HEK293 (cell line): ENCODE measurements around the gene GRAMD4.
A peak's percentile ranks its signal among the peaks of the same experiment; 100 is the strongest.

Experiments
- CTCF ChIA-PET: fragments of 350-600 bp; formaldehyde crosslinking; extraction: SDS; loops from one replicate; lab custom pipeline; 2021; ENCODE audit warnings: antibody characterized with exemption; lab: Yijun Ruan, JAX
- POLR2A ChIA-PET: fragments of 300-600 bp; formaldehyde crosslinking; extraction: SDS; loops from one replicate; lab custom pipeline; 2020; ENCODE audit warnings: antibody characterized with exemption, inconsistent platforms; lab: Yijun Ruan, JAX
- H3K27ac ChIP-seq: fragments of 200-500 bp; sonication (Bioruptor generic); 2 replicates; pipeline ENCODE4 v1.5.1; 2014; ENCODE audit warnings: low read depth, low read length, control low read depth, inconsistent platforms; ENCODE audit errors: extremely low read depth
- H3K36me3 ChIP-seq, 2 experiments: fragments of 200-500 bp in 1 of 2; sonication (Bioruptor generic) in 1 of 2; 1 replicate in 1 of 2; 2 replicates in 1 of 2; pipeline ENCODE4 v1.5.1; 2014 to 2017; ENCODE audit warnings: inconsistent platforms in 2 of 2, low read length in 2 of 2; ENCODE audit not compliant: control insufficient read depth in 2 of 2, insufficient read depth in 1 of 2
- H3K4me1 ChIP-seq: fragments of 200-500 bp; sonication (Bioruptor generic); 2 replicates; pipeline ENCODE4 v1.5.1; 2014; ENCODE audit warnings: mild to moderate bottlenecking, low read length, inconsistent platforms; ENCODE audit not compliant: control insufficient read depth, insufficient read depth
- H3K4me3 ChIP-seq: 2 replicates; pipeline ENCODE4 v1.5.1; 2011; ENCODE audit warnings: low read depth, mild to moderate bottlenecking, control low read depth, low read length, moderate library complexity
- H3K9me3 ChIP-seq: fragments of 200-500 bp; sonication (Bioruptor generic); 2 replicates; pipeline ENCODE4 v1.5.1; 2014; ENCODE audit warnings: low read depth, low read length, inconsistent platforms; ENCODE audit not compliant: control insufficient read depth, insufficient read depth
- KLF10 ChIP-seq: fragments of 450-650 bp; IDR thresholded peaks from 2 replicates; pipeline ENCODE4 v1.5.1; 2018; ENCODE audit warnings: missing biosample characterization, mild to moderate bottlenecking, missing genetic modification characterization
- MEIS1 ChIP-seq: sonication (generic); formaldehyde crosslinking; IDR thresholded peaks from 2 replicates; pipeline ENCODE4 v1.8.1; 2022; ENCODE audit warnings: missing genetic modification reagents, mild to moderate bottlenecking, borderline replicate concordance
- OSR2 ChIP-seq: fragments of 450-650 bp; formaldehyde crosslinking; IDR thresholded peaks from 2 replicates; pipeline ENCODE4 v1.5.1; 2016; ENCODE audit warnings: missing biosample characterization, missing genetic modification characterization
- ZFP3 ChIP-seq: fragments of 450-650 bp; formaldehyde crosslinking; IDR thresholded peaks from 2 replicates; pipeline ENCODE4 v1.5.1; 2016; ENCODE audit warnings: low read depth, missing biosample characterization, missing genetic modification characterization
- ZNF155 ChIP-seq: fragments of 450-650 bp; formaldehyde crosslinking; IDR thresholded peaks from 2 replicates; pipeline ENCODE4 v1.5.1; 2016; ENCODE audit warnings: missing biosample characterization, missing genetic modification characterization
- ZNF169 ChIP-seq: fragments of 450-650 bp; formaldehyde crosslinking; IDR thresholded peaks from 2 replicates; pipeline ENCODE4 v1.5.1; 2016; ENCODE audit warnings: missing biosample characterization, missing genetic modification characterization
- ZNF341 ChIP-seq: fragments of 450-650 bp; formaldehyde crosslinking; IDR thresholded peaks from 2 replicates; pipeline ENCODE4; 2016; ENCODE audit warnings: low read depth, missing biosample characterization, missing genetic modification characterization
- ZNF473 ChIP-seq: fragments of 450-650 bp; formaldehyde crosslinking; IDR thresholded peaks from 2 replicates; pipeline ENCODE4 v1.5.1; 2017; ENCODE audit warnings: missing biosample characterization, missing genetic modification characterization
- ZNF514 ChIP-seq: fragments of 450-650 bp; formaldehyde crosslinking; IDR thresholded peaks from 2 replicates; pipeline ENCODE4 v1.5.1; 2016; ENCODE audit warnings: missing biosample characterization, missing genetic modification characterization
- ZNF561 ChIP-seq: fragments of 450-650 bp; IDR thresholded peaks from 2 replicates; pipeline ENCODE4 v1.5.1; 2018; ENCODE audit warnings: missing biosample characterization, missing genetic modification characterization, borderline replicate concordance
- ZNF747 ChIP-seq: fragments of 450-650 bp; formaldehyde crosslinking; IDR thresholded peaks from 2 replicates; pipeline ENCODE4 v1.5.1; 2016; ENCODE audit warnings: missing biosample characterization, missing genetic modification characterization
- ZNF792 ChIP-seq: fragments of 450-650 bp; formaldehyde crosslinking; IDR thresholded peaks from 2 replicates; pipeline ENCODE4 v1.5.1; 2016; ENCODE audit warnings: missing biosample characterization, missing genetic modification characterization
- ZNF837 ChIP-seq: fragments of 450-650 bp; formaldehyde crosslinking; IDR thresholded peaks from 2 replicates; pipeline ENCODE4 v1.5.1; 2016; ENCODE audit warnings: missing biosample characterization, missing genetic modification characterization
- ZNF843 ChIP-seq: fragments of 450-650 bp; formaldehyde crosslinking; IDR thresholded peaks from 2 replicates; pipeline ENCODE4 v1.5.1; 2016; ENCODE audit warnings: missing biosample characterization, missing genetic modification characterization
- TF ChIP-seq, protein P1 (sequence below): fragments of 450-650 bp; formaldehyde crosslinking; IDR thresholded peaks from 2 replicates; pipeline ENCODE4 v1.5.1; 2016; ENCODE audit warnings: missing biosample characterization, missing genetic modification characterization
- TF ChIP-seq, protein P2 (sequence below): fragments of 450-650 bp; formaldehyde crosslinking; IDR thresholded peaks from 2 replicates; pipeline ENCODE4 v1.5.1; 2016; ENCODE audit warnings: missing biosample characterization, missing genetic modification characterization
- TF ChIP-seq, protein P3 (sequence below): fragments of 450-650 bp; formaldehyde crosslinking; IDR thresholded peaks from 2 replicates; pipeline ENCODE4 v1.5.1; 2017; ENCODE audit warnings: missing biosample characterization, mild to moderate bottlenecking, missing genetic modification characterization, moderate library complexity
- TF ChIP-seq, protein P4 (sequence below): fragments of 450-650 bp; formaldehyde crosslinking; conservative IDR thresholded peaks from 2 replicates; pipeline ENCODE4 v1.5.1; 2016; ENCODE audit warnings: low read depth, missing biosample characterization, missing genetic modification characterization

GRAMD4 gene

DNA sequence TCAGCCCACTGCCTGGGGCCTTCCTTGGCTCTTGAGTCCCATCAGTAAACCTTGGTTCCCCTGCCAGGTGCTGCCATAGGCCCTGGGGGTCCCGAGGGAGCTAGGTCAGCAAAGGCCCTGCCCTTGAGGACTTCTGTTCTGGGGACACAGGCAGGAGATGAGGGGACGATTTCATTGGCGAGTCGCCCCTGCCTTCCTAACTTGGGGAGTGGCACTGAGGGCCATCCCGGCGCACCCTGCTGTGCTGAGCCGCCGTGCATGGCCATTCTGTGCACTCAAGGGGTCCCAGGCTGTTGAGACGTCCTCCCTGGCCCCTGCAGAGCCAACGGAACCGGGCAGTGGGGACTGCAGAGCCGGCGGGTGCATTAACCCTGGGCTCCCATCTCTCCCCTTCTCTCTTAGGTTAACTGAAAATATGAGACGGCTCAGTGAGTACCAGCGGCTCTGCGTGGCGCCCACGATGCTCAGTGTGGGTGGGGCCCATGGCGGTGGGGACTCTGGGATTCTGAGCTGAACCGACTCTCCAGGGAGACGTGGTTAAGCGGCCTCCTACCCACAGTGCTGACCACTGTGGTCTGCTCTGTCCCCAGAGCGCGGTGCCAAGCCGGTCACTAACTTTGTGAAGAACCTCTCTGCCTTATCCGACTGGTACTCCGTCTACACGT, 43.4 kb downstream of the GRAMD4 start:
- Histone ChIP-seq H3K4me1 (peaks cover 2% of the 10 kb centered on the region; the same call in 1 of the 2 replicates), H3K4me3 (no peak overlapping the region), H3K27ac (no peak overlapping the region), H3K36me3 (peaks cover 0 to 45% of the 10 kb centered on the region in 2 experiments; a peak in 1 of 3 replicates), H3K9me3 (no peaks in the 10 kb centered on the region)
- POLR2A ChIA-PET: no interaction called here
- TF ChIP-seq, protein P1, sequence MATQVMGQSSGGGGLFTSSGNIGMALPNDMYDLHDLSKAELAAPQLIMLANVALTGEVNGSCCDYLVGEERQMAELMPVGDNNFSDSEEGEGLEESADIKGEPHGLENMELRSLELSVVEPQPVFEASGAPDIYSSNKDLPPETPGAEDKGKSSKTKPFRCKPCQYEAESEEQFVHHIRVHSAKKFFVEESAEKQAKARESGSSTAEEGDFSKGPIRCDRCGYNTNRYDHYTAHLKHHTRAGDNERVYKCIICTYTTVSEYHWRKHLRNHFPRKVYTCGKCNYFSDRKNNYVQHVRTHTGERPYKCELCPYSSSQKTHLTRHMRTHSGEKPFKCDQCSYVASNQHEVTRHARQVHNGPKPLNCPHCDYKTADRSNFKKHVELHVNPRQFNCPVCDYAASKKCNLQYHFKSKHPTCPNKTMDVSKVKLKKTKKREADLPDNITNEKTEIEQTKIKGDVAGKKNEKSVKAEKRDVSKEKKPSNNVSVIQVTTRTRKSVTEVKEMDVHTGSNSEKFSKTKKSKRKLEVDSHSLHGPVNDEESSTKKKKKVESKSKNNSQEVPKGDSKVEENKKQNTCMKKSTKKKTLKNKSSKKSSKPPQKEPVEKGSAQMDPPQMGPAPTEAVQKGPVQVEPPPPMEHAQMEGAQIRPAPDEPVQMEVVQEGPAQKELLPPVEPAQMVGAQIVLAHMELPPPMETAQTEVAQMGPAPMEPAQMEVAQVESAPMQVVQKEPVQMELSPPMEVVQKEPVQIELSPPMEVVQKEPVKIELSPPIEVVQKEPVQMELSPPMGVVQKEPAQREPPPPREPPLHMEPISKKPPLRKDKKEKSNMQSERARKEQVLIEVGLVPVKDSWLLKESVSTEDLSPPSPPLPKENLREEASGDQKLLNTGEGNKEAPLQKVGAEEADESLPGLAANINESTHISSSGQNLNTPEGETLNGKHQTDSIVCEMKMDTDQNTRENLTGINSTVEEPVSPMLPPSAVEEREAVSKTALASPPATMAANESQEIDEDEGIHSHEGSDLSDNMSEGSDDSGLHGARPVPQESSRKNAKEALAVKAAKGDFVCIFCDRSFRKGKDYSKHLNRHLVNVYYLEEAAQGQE (tag by site-specific recombination): no peak
- TF ChIP-seq ZNF341 (tag by site-specific recombination): 0 out of 2 replicates have a peak, but pooled peaks have one; percentile 20
- CTCF ChIA-PET: no interaction called here

DNA sequence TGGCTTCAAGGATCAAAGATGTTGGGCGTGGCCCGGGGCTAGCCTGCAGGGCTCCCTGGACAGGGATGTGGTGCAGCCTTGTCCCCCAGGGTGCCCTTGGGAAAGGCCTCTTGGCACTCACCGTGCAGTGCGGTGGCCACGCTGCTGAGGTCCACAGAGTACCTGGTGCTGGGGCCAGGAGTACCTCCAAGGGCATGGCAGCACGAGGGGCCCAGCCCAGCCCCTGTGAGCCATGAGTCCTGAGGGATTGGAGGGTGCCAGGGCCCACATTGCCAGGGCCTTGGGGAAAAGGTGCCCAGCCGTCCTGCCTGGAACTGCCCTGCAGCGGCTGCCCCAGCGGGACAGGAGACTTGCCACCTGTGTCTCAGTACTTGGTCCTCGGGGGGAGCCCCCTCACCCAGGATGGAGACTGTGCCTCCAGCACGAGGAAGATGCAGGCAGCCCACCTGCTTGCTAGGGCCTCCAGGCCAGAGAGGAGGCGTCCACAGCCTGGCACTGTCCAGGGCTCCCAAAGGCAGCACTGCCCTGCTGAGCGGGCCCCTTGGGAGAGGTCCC, 44.2 kb downstream of the GRAMD4 start:
- TF ChIP-seq, protein P2, sequence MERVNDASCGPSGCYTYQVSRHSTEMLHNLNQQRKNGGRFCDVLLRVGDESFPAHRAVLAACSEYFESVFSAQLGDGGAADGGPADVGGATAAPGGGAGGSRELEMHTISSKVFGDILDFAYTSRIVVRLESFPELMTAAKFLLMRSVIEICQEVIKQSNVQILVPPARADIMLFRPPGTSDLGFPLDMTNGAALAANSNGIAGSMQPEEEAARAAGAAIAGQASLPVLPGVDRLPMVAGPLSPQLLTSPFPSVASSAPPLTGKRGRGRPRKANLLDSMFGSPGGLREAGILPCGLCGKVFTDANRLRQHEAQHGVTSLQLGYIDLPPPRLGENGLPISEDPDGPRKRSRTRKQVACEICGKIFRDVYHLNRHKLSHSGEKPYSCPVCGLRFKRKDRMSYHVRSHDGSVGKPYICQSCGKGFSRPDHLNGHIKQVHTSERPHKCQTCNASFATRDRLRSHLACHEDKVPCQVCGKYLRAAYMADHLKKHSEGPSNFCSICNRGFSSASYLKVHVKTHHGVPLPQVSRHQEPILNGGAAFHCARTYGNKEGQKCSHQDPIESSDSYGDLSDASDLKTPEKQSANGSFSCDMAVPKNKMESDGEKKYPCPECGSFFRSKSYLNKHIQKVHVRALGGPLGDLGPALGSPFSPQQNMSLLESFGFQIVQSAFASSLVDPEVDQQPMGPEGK: no peak
- TF ChIP-seq ZNF747 (no peak), ZNF155 (tag by site-specific recombination) (no peak), ZNF837 (no peak), KLF10 (tag by site-specific recombination) (no peak), MEIS1 (CRISPR knock-in tag) (no peak), ZNF792 (tag by site-specific recombination) (no peak)
- TF ChIP-seq, protein P3, sequence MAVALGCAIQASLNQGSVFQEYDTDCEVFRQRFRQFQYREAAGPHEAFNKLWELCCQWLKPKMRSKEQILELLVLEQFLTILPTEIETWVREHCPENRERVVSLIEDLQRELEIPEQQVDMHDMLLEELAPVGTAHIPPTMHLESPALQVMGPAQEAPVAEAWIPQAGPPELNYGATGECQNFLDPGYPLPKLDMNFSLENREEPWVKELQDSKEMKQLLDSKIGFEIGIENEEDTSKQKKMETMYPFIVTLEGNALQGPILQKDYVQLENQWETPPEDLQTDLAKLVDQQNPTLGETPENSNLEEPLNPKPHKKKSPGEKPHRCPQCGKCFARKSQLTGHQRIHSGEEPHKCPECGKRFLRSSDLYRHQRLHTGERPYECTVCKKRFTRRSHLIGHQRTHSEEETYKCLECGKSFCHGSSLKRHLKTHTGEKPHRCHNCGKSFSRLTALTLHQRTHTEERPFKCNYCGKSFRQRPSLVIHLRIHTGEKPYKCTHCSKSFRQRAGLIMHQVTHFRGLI (tag by site-specific recombination): no peak
- no peaks in the 10 kb centered on the region for H3K9me3 ChIP-seq
- POLR2A ChIA-PET: no interaction called here
- peaks cover 0 to 51% of the 10 kb centered on the region in 2 experiments; a peak in 1 of 3 replicates for H3K36me3 ChIP-seq
- no peak overlapping the region for H3K4me3 ChIP-seq
- CTCF ChIA-PET: no interaction called here
- H3K4me1 ChIP-seq: peaks cover 2% of the 10 kb centered on the region; the same call in 1 of the 2 replicates
- H3K27ac ChIP-seq: no peak overlapping the region

DNA sequence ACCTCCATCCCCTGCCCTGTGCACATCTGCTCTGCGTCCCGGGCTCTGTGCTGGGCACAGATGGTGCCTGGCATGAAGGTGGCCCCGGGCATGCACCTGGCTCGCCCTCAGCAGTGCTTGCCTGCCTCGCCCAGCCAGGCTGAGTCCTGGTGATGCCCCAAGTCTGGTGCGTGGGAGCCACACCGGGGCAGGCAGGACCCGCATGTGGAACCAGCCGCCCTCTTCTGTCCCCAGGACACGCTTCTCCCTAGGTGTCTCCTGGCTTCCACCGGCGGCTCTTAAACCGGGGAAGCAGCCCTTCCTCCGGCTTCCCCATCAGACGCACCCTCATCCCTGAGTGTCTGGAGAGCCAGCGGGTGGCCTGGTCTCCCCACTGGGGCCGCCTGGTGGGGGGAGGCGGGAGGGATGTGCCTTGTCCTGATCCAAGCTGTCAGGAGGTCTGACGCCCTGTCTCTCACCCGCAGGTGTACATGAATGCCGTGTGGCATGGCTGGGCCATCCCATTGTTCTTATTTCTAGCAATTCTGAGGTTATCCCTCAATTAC, 45.0 kb downstream of the GRAMD4 start:
- Histone ChIP-seq H3K4me1 (peaks cover 2% of the 10 kb centered on the region; the same call in 1 of the 2 replicates), H3K36me3 (peaks cover 0 to 55% of the 10 kb centered on the region in 2 experiments; a peak in 1 of 3 replicates), H3K4me3 (no peak overlapping the region), H3K9me3 (no peaks in the 10 kb centered on the region), H3K27ac (no peak overlapping the region)
- ChIA-PET CTCF (no interaction called here), POLR2A (no interaction called here)
- TF ChIP-seq ZNF169 (tag by site-specific recombination) (no peak), ZNF561 (tag by site-specific recombination) (no peak), ZNF843 (no peak), ZNF514 (tag by site-specific recombination) (no peak), ZNF473 (no peak), OSR2 (tag by site-specific recombination) (no peak), ZFP3 (tag by site-specific recombination) (no peak)
- TF ChIP-seq, protein P4, sequence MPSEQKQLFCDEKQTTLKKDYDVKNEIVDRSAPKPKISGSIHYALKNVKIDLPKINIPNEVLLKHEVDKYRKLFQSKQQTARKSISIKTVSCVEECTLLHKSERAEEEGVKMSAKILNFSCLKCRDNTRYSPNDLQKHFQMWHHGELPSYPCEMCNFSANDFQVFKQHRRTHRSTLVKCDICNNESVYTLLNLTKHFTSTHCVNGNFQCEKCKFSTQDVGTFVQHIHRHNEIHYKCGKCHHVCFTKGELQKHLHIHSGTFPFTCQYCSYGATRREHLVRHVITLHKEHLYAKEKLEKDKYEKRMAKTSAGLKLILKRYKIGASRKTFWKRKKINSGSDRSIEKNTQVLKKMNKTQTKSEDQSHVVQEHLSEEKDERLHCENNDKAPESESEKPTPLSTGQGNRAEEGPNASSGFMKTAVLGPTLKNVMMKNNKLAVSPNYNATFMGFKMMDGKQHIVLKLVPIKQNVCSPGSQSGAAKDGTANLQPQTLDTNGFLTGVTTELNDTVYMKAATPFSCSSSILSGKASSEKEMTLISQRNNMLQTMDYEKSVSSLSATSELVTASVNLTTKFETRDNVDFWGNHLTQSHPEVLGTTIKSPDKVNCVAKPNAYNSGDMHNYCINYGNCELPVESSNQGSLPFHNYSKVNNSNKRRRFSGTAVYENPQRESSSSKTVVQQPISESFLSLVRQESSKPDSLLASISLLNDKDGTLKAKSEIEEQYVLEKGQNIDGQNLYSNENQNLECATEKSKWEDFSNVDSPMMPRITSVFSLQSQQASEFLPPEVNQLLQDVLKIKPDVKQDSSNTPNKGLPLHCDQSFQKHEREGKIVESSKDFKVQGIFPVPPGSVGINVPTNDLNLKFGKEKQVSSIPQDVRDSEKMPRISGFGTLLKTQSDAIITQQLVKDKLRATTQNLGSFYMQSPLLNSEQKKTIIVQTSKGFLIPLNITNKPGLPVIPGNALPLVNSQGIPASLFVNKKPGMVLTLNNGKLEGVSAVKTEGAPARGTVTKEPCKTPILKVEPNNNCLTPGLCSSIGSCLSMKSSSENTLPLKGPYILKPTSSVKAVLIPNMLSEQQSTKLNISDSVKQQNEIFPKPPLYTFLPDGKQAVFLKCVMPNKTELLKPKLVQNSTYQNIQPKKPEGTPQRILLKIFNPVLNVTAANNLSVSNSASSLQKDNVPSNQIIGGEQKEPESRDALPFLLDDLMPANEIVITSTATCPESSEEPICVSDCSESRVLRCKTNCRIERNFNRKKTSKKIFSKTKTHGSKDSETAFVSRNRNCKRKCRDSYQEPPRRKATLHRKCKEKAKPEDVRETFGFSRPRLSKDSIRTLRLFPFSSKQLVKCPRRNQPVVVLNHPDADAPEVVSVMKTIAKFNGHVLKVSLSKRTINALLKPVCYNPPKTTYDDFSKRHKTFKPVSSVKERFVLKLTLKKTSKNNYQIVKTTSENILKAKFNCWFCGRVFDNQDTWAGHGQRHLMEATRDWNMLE: no peak
